ENCODE results near the gene KNTC1. TPM values are rescaled to one million over a fixed set of nuclear protein-coding genes. Genes with fewer than 3 reads are reported as not detected.

The KNTC1 gene
- total RNA-seq, 1 experiment from 2014 or later, result 71.3 TPM

DNA sequence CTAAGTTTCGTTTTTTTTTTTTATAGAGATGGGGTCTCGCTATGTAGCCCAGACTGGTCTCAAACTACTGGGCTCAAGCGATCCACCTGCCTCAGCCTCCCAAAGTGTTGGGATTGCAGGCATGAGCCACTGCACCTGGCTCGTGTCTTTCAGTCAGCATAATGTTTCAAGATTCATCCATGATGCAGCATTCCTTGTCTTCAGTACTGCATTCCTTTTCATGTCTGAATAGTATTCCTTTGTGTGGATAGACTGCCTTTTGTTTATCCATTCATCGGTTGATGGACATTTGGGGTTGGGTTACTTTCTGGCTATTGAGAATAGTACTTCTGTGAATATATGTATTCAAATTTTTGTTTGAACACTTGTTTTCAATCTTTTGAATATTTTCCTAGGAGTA lies 138.7 kb downstream of the KNTC1 start:
- no peaks in the 10 kb centered on the region for H3K36me3 Mint-ChIP-seq (ENCODE audit: insufficient read depth in 1 of 3, low read depth in 3 of 3)
- no peak overlapping the region for H3K27ac ChIP-seq (ENCODE audit: insufficient read length, low read depth, low read length)

More for the DNA sequence above, 138.7 kb downstream of the KNTC1 start:
- H3K56ac ChIP-seq (ENCODE audit: insufficient read length, low read depth, low read length), result no peak overlapping the region
- no peak overlapping the region for H3K14ac ChIP-seq (ENCODE audit: insufficient read depth, low read length)
- H4K91ac ChIP-seq (ENCODE audit: insufficient read length, low read depth, low read length), result no peak overlapping the region
- no peak overlapping the region for H2BK15ac ChIP-seq (ENCODE audit: low read depth, low read length)
- H3K79me1 ChIP-seq (ENCODE audit: insufficient read depth, low read depth, low read length, poor library complexity, severe bottlenecking), result no peaks in the 10 kb centered on the region
- no peak overlapping the region for H2BK12ac ChIP-seq (ENCODE audit: insufficient read length, low read depth, low read length)
- Mint-ChIP-seq H3K4me1 (peaks cover 3 to 8% of the 10 kb centered on the region in 2 experiments; a peak in 3 of 4 replicates), H3K27ac (no peak overlapping the region), H3K9me3 (peaks cover 0 to under 1% of the 10 kb centered on the region in 2 experiments; a peak in 1 of 5 replicates), H3K4me3 (no peak overlapping the region; a peak in 1 of 5 replicates), H3K27me3 (ENCODE audit: low read depth) (no peaks in the 10 kb centered on the region; the same call in none of the 2 replicates)
- no peaks in the 10 kb centered on the region for H3K79me2 ChIP-seq (ENCODE audit: insufficient read depth, low read length)
- no peak overlapping the region for H2BK5ac ChIP-seq (ENCODE audit: insufficient read length, low read length)
- no peak overlapping the region for H3K18ac ChIP-seq (ENCODE audit: insufficient read length, low read depth, low read length)
- no CpG with 5 or more reads among the region's 5 CpGs for WGBS (ENCODE audit: extremely low coverage, insufficient read length, low lambda C conversion rate)
- no peak overlapping the region for H3K9ac ChIP-seq (ENCODE audit: extremely low read depth, insufficient read length, low read length)
- H3K9me3 ChIP-seq (ENCODE audit: control insufficient read depth, low read depth, low read length), result no peaks in the 10 kb centered on the region
- no peak overlapping the region for H3K4ac ChIP-seq (ENCODE audit: low read depth, low read length)
- H3K27me3 ChIP-seq (ENCODE audit: insufficient read depth, low read length), result no peaks in the 10 kb centered on the region
- H2BK20ac ChIP-seq (ENCODE audit: low read depth, low read length, poor library complexity, severe bottlenecking), result no peak overlapping the region
- no peak overlapping the region for H4K8ac ChIP-seq (replicated peaks; ENCODE audit: insufficient read length, low read depth, low read length)
- no peaks in the 10 kb centered on the region for H3K4me1 ChIP-seq (ENCODE audit: insufficient read depth, low read length)
- no peaks in the 10 kb centered on the region for H3K23me2 ChIP-seq (ENCODE audit: insufficient read length, low read depth, low read length, poor library complexity, severe bottlenecking)
- no peak overlapping the region for H2AFZ ChIP-seq (ENCODE audit: low read length)
- no peak for DNase-seq
- no peak overlapping the region for H4K5ac ChIP-seq (ENCODE audit: insufficient read length, low read depth, low read length)
- TF ChIP-seq, protein P1, sequence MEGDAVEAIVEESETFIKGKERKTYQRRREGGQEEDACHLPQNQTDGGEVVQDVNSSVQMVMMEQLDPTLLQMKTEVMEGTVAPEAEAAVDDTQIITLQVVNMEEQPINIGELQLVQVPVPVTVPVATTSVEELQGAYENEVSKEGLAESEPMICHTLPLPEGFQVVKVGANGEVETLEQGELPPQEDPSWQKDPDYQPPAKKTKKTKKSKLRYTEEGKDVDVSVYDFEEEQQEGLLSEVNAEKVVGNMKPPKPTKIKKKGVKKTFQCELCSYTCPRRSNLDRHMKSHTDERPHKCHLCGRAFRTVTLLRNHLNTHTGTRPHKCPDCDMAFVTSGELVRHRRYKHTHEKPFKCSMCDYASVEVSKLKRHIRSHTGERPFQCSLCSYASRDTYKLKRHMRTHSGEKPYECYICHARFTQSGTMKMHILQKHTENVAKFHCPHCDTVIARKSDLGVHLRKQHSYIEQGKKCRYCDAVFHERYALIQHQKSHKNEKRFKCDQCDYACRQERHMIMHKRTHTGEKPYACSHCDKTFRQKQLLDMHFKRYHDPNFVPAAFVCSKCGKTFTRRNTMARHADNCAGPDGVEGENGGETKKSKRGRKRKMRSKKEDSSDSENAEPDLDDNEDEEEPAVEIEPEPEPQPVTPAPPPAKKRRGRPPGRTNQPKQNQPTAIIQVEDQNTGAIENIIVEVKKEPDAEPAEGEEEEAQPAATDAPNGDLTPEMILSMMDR (conservative IDR thresholded peaks at IDR 0.05), result no peak
- H3T11ph ChIP-seq (ENCODE audit: low read length), result no peak overlapping the region
- no peak overlapping the region for H3K23ac ChIP-seq (ENCODE audit: insufficient read length, low read depth, low read length)
- H2BK120ac ChIP-seq (ENCODE audit: low read depth, low read length, poor library complexity, severe bottlenecking), result no peak overlapping the region
- no peak overlapping the region for H3K4me2 ChIP-seq (ENCODE audit: insufficient read depth, insufficient read length, low read length)
- H4K20me1 ChIP-seq (ENCODE audit: control insufficient read depth, insufficient read depth, insufficient read length), result no peaks in the 10 kb centered on the region
- no peak overlapping the region for H2AK5ac ChIP-seq (ENCODE audit: insufficient read length, low read length)

Measured in H9 (cell line).